ENCODE measurements around the gene STK11.

STK11 gene

GRCh38 chr19:1277061-1277460 lies 71.5 kb downstream of the STK11 start:
- DNase-seq (ENCODE audit: low read depth) = no peak
- TF ChIP-seq CTCF (conservative IDR thresholded peaks at IDR 0.05; ENCODE audit: control insufficient read depth, insufficient read depth, low read depth, low read length) = no peak
- no peak overlapping the region for H3K4me3 ChIP-seq (ENCODE audit: control insufficient read depth, low read depth, low read length)
